Measurements from ENCODE around the gene NBPF9. TPM values are rescaled to one million over a fixed set of nuclear protein-coding genes. Genes with fewer than 3 reads are reported as not detected.
"Not testable (repeated sequence)": the region's sequence is repeated elsewhere in the genome, so short reads cannot be mapped to it uniquely, and the experiment has no call there.

NBPF9 gene
- total RNA-seq: 10 to 100 TPM; 16.6 to 23.7 (median 20.9) TPM

- not testable (repeated sequence) for TF ChIP-seq CTCF (IDR thresholded peaks at IDR 0.05; ENCODE audit: low read depth)
Observed at GRCh38 chr1:149103109-149104081, at the start of gene NBPF9. TSS of gene NBPF9 (minus strand) at chr1:149103551. CDS start at chr1:149082139, 21,412 bp downstream.

Measured in subcutaneous adipose tissue (tissue), 4 donors.